A673 (cell line): ENCODE results near the gene MMP2. TPM values are rescaled to one million over a fixed set of nuclear protein-coding genes. Genes with fewer than 3 reads are reported as not detected.

ENCODE experiments used
- BruUV-seq: library from RNA; stranded (reverse); fragments of 400-500 nt; replicated peaks from 2 replicates; lab custom pipeline; 2021; lab: Mats Ljungman, UMichigan
- CTCF ChIA-PET: fragments of 300-600 bp; sonication (Branson Sonifier 250); formaldehyde crosslinking; loops from one replicate; lab custom pipeline; 2022; ENCODE audit warnings: antibody characterized with exemption; lab: Charles Lee
- POLR2A ChIA-PET: fragments of 300-600 bp; sonication (Branson Sonifier 250); formaldehyde crosslinking; loops from one replicate; lab custom pipeline; 2022; ENCODE audit warnings: antibody characterized with exemption; ENCODE audit not compliant: low non-redundant PET; lab: Charles Lee
- DNase-seq: peaks from one replicate; pipeline ENCODE4 v3.0.0-alpha.2; 2015; ENCODE audit warnings: low spot score
- H3K27ac ChIP-seq: fragments of 200-600 bp; sonication (generic); 2 replicates; pipeline ENCODE4 v1.5.1; 2016; ENCODE audit warnings: mixed run types, low read depth, mild to moderate bottlenecking, mixed read lengths, antibody characterized with exemption, low read length; ENCODE audit not compliant: poor library complexity, severe bottlenecking
- H3K27me3 ChIP-seq: fragments of 200-600 bp; sonication (generic); replicated peaks from 2 replicates; pipeline ENCODE4 v1.6.1; 2017; ENCODE audit warnings: mixed run types, low read depth, mild to moderate bottlenecking, mixed read lengths, antibody characterized with exemption, low read length; ENCODE audit not compliant: insufficient read depth, poor library complexity
- H3K36me3 ChIP-seq: fragments of 200-600 bp; sonication (generic); 2 replicates; pipeline ENCODE4 v1.6.1; 2016; ENCODE audit warnings: mixed run types, mild to moderate bottlenecking, mixed read lengths, antibody characterized with exemption, low read length; ENCODE audit not compliant: insufficient read depth, poor library complexity, severe bottlenecking
- H3K4me1 ChIP-seq: fragments of 200-600 bp; sonication (generic); 2 replicates; pipeline ENCODE4 v1.6.1; 2017; ENCODE audit warnings: mixed run types, mild to moderate bottlenecking, mixed read lengths, antibody characterized with exemption, low read length; ENCODE audit not compliant: insufficient read depth, poor library complexity, severe bottlenecking
- H3K4me3 ChIP-seq: fragments of 200-600 bp; sonication (generic); 2 replicates; pipeline ENCODE4 v1.5.1; 2016; ENCODE audit warnings: low read depth, mixed run types, mild to moderate bottlenecking, mixed read lengths, low read length; ENCODE audit not compliant: poor library complexity, severe bottlenecking
- H3K9me3 ChIP-seq: fragments of 200-600 bp; sonication (generic); 2 replicates; pipeline ENCODE4 v1.6.1; 2016; ENCODE audit warnings: mixed run types, low read depth, mild to moderate bottlenecking, mixed read lengths, antibody characterized with exemption, low read length; ENCODE audit not compliant: poor library complexity, severe bottlenecking
- EZH2 ChIP-seq: fragments of 200-600 bp; sonication (generic); IDR thresholded peaks from 2 replicates; pipeline ENCODE4 v1.6.1; 2017; ENCODE audit warnings: borderline replicate concordance, low read depth, mild to moderate bottlenecking, mixed read lengths, antibody characterized with exemption, low read length; ENCODE audit not compliant: poor library complexity, severe bottlenecking
- intact Hi-C: fragments of 100-400 bp; cut with micrococcal nuclease; formaldehyde crosslinking; loops from one replicate; pipeline ENCODE4 v1.10.0; 2022; ENCODE audit not compliant: unreplicated experiment
- total RNA-seq: library from RNA; stranded (reverse); gene quantifications from 2 replicates; pipeline ENCODE4 v1.2.3, GENCODE V29; 2021
- TF ChIP-seq, protein P1 (sequence below): fragments of 300-800, 200-600 bp; sonication (generic); conservative IDR thresholded peaks from 2 replicates; pipeline ENCODE4 v1.5.1; 2017; ENCODE audit warnings: low read depth, mild to moderate bottlenecking, antibody characterized with exemption, low read length, moderate library complexity, mixed read lengths

The MMP2 gene
- total RNA-seq, 1 experiment from 2014 or later = 36.2 TPM

DNA sequence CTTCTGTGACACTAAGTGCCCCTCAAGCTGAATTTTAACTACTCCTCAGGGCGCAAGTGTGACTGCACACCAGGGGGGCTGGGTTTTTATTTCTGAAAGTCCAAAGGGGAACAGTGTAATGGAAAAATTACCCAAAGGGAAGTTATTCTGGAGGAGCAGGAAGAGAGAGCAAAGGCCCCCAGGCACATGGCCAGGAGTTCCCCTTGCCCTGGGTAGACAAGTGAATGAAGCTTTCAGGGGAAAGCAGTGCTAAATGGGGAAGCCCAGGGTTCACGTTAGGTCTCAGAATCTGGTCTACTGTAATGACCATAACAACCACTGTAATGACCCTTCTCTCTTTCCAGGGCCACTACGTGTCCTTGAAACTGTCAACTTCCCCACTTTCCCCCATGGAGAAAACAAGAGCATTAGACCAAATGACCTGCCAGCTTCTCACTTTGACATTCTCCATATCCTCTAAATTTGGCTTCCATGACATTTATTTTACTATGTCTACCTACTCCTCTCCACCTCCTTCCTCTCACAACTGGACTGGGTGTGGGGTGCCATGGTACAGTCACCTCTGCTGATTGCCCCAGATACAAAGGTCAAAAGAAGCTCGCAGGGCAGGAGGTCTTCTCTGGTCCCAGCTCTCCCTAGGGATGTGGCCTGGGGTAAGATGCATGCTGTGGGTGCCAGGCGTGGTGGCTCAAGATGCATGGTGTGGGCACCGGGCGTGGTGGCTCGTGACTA lies 34.1 kb upstream of the MMP2 start:
- Histone ChIP-seq H3K36me3 (no peaks in the 10 kb centered on the region), H3K9me3 (no peaks in the 10 kb centered on the region), H3K27ac (no peak overlapping the region), H3K4me1 (no peaks in the 10 kb centered on the region), H3K27me3 (peaks cover 3% of the 10 kb centered on the region), H3K4me3 (no peak overlapping the region)
- CTCF ChIA-PET = no interaction called here
- intact Hi-C loops = no loop called here
- no TSS peak for BruUV-seq
- TF ChIP-seq, protein P1, sequence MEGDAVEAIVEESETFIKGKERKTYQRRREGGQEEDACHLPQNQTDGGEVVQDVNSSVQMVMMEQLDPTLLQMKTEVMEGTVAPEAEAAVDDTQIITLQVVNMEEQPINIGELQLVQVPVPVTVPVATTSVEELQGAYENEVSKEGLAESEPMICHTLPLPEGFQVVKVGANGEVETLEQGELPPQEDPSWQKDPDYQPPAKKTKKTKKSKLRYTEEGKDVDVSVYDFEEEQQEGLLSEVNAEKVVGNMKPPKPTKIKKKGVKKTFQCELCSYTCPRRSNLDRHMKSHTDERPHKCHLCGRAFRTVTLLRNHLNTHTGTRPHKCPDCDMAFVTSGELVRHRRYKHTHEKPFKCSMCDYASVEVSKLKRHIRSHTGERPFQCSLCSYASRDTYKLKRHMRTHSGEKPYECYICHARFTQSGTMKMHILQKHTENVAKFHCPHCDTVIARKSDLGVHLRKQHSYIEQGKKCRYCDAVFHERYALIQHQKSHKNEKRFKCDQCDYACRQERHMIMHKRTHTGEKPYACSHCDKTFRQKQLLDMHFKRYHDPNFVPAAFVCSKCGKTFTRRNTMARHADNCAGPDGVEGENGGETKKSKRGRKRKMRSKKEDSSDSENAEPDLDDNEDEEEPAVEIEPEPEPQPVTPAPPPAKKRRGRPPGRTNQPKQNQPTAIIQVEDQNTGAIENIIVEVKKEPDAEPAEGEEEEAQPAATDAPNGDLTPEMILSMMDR = no peak
- no peak for TF ChIP-seq EZH2
- DNase-seq = no peak
- POLR2A ChIA-PET = interaction anchor here (0.6 kb wide), 1 partner anchor 418 kb away, joined by 6 read pairs; no protein-coding TSS in a partner anchor

DNA sequence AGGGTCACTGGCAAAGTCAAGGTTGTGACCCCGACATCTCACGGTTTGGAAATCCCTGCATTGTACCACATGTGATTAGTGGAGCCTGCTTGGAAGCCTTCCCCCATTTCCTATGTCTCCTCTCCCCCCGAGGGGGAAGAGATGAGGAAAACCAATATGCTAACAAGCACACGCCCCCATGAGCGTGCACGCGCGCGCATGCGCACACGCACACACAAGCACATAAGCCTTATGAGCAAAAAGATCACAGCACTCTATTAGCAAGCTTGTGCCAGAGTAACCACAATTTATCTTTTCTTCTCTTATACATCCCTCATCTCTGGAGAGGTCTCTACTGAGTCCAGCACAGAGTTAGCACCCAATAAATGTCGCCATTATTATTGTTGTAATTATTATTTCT lies 31.8 kb upstream of the MMP2 start:
- TF ChIP-seq EZH2 = no peak
- TF ChIP-seq, protein P1 = no peak
- POLR2A ChIA-PET = no interaction called here
- no peaks in the 10 kb centered on the region for H3K36me3 ChIP-seq
- H3K9me3 ChIP-seq = no peaks in the 10 kb centered on the region
- no peak overlapping the region for H3K27ac ChIP-seq
- no TSS peak for BruUV-seq
- CTCF ChIA-PET = no interaction called here
- H3K4me1 ChIP-seq = no peaks in the 10 kb centered on the region
- intact Hi-C loops = no loop called here
- DNase-seq = no peak
- H3K4me3 ChIP-seq = no peak overlapping the region
- no peaks in the 10 kb centered on the region for H3K27me3 ChIP-seq

DNA sequence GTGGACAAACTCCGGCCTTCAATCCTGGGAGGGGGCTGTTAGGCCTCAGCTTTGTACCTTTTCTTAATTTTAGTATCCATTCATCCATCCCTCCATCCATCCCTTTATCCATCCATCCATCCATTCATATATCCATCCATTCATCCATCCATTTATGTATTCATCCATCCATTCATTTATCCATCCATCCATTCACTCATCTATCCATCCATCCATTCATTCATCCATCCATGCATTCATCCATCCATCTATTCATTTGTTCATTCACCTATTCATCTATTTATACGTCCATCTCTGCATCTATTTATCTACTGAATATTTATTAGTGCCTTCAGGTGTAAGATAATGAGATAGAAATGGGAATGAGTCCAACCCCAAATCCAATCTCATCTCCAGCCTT lies 26.0 kb upstream of the MMP2 start:
- Histone ChIP-seq H3K9me3 (no peaks in the 10 kb centered on the region), H3K4me3 (no peak overlapping the region), H3K4me1 (no peaks in the 10 kb centered on the region), H3K27me3 (no peaks in the 10 kb centered on the region), H3K36me3 (no peaks in the 10 kb centered on the region), H3K27ac (no peak overlapping the region)
- TF ChIP-seq EZH2 = no peak
- TF ChIP-seq, protein P1 = no peak
- intact Hi-C loops = no loop called here
- ChIA-PET CTCF (no interaction called here), POLR2A (no interaction called here)
- BruUV-seq = no TSS peak
- no peak for DNase-seq
